HepG2 (cell line): Measurements from ENCODE around the gene CLDN9. TPM values are rescaled to one million over a fixed set of nuclear protein-coding genes. Genes with fewer than 3 reads are reported as not detected.
A peak's percentile ranks its signal among the peaks of the same experiment; 100 is the strongest.

ENCODE experiments used
- ATAC-seq: fragments of 200-7000 bp; cut with Tn5 transposase; 3 replicates; pipeline ENCODE4 v1.9.1; 2020; ENCODE audit warnings: mild to moderate bottlenecking, moderate library complexity
- BruUV-seq: library from RNA; stranded (reverse); fragments of 400-500 nt; replicated peaks from 2 replicates; lab custom pipeline; 2021; lab: Mats Ljungman, UMichigan
- CTCF ChIA-PET: fragments of 300-600 bp; formaldehyde crosslinking; extraction: SDS; loops from one replicate; lab custom pipeline; 2021; ENCODE audit warnings: low total read pairs, inconsistent platforms, low intra/inter-chr PET ratio; lab: Yijun Ruan, JAX
- POLR2A ChIA-PET: fragments of 350-600 bp; sonication (Branson Sonifier 250); formaldehyde crosslinking; loops from one replicate; lab custom pipeline; 2020; ENCODE audit warnings: antibody characterized with exemption, inconsistent platforms; lab: Yijun Ruan, JAX
- DNase-seq: peaks from one replicate; pipeline ENCODE4 v3.0.0-alpha.2; 2015; ENCODE audit warnings: low spot score
- FAIRE-seq: peaks from 3 replicates; lab custom pipeline; 2011; peaks lifted over from hg19 to GRCh38; lab: Jason Lieb, UNC
- H2AFZ ChIP-seq: one replicate; pipeline ENCODE4 v1.6.1; 2011; ENCODE audit warnings: low read length, inconsistent platforms
- H3K27ac ChIP-seq: fragments of 300-600 bp; 3 replicates; pipeline ENCODE4 v1.8.0; 2011; ENCODE audit warnings: mixed run types, mild to moderate bottlenecking, mixed read lengths, low read length, inconsistent platforms; ENCODE audit not compliant: insufficient read depth; ENCODE audit errors: extremely low read length
- H3K27me3 ChIP-seq, 2 experiments: fragments of 200-600 bp in 1 of 2; 2 replicates in 1 of 2; 3 replicates in 1 of 2; pipeline versions ENCODE4 v1.6.0 to v1.8.0; 2011; ENCODE audit warnings: low read length in 2 of 2, mild to moderate bottlenecking in 2 of 2, moderate library complexity in 2 of 2, inconsistent platforms in 1 of 2; ENCODE audit not compliant: insufficient read depth in 2 of 2, control insufficient read depth in 1 of 2
- H3K36me3 ChIP-seq, 2 experiments: fragments of 200-600 bp in 1 of 2; replicated peaks in 1 of 2; 2 replicates in 1 of 2; 3 replicates in 1 of 2; pipeline versions ENCODE4 v1.5.1 to v1.8.0; 2011; ENCODE audit warnings: low read length in 2 of 2, inconsistent platforms in 1 of 2; ENCODE audit not compliant: insufficient read depth in 2 of 2, control insufficient read depth in 1 of 2
- H3K4me1 ChIP-seq: 2 replicates; pipeline ENCODE4 v1.5.1; 2012; ENCODE audit warnings: low read length, inconsistent platforms; ENCODE audit not compliant: insufficient read depth
- H3K4me2 ChIP-seq: 2 replicates; pipeline ENCODE4 v1.6.0; 2011; ENCODE audit warnings: low read depth, low read length, inconsistent platforms
- H3K4me3 ChIP-seq, 3 experiments: fragments of 200-600 bp in 1 of 3; sonication (generic), shearing (Covaris generic) in 1 of 3; replicated peaks in 1 of 3; 2 replicates each; pipeline ENCODE4 v1.5.1; 2011 to 2016; ENCODE audit warnings: low read length in 3 of 3, inconsistent platforms in 2 of 3, low read depth in 2 of 3, mild to moderate bottlenecking in 2 of 3, control low read depth in 1 of 3, mixed read lengths in 1 of 3; ENCODE audit not compliant: insufficient read depth in 1 of 3
- H3K79me2 ChIP-seq: one replicate; pipeline ENCODE4 v1.6.1; 2011; ENCODE audit warnings: low read length, inconsistent platforms; ENCODE audit not compliant: insufficient read depth
- H3K9ac ChIP-seq: 2 replicates; pipeline ENCODE4 v1.6.0; 2011; ENCODE audit warnings: mild to moderate bottlenecking, low read depth, low read length, inconsistent platforms; ENCODE audit not compliant: insufficient read depth
- H3K9me3 ChIP-seq: 2 replicates; pipeline ENCODE4 v1.5.1; 2012; ENCODE audit warnings: mild to moderate bottlenecking, low read length
- H4K20me1 ChIP-seq: 2 replicates; pipeline ENCODE4 v1.6.0; 2011; ENCODE audit warnings: inconsistent platforms, mild to moderate bottlenecking, low read length, moderate library complexity; ENCODE audit not compliant: insufficient read depth
- DPF2 ChIP-seq: sonication (generic); formaldehyde crosslinking; IDR thresholded peaks from 2 replicates; pipeline ENCODE4 v1.4.0; 2020; ENCODE audit warnings: mild to moderate bottlenecking, low read depth, missing genetic modification reagents, borderline replicate concordance
- FOXJ3 ChIP-seq: sonication (generic); formaldehyde crosslinking; IDR thresholded peaks from 2 replicates; pipeline ENCODE4 v1.4.0; 2020; ENCODE audit warnings: missing genetic modification reagents, mild to moderate bottlenecking, borderline replicate concordance
- FOXP1 ChIP-seq, 2 experiments: fragments of 450-650 bp in 1 of 2; IDR thresholded peaks; 2 replicates each; pipeline ENCODE4 v1.6.1; 2017 to 2018; ENCODE audit warnings: antibody characterized with exemption in 1 of 2
- JDP2 ChIP-seq: sonication (generic); formaldehyde crosslinking; IDR thresholded peaks from 2 replicates; pipeline ENCODE4 v1.8.1; 2022; ENCODE audit warnings: missing genetic modification reagents, borderline replicate concordance
- MTF2 ChIP-seq: sonication (generic); formaldehyde crosslinking; IDR thresholded peaks from 2 replicates; pipeline ENCODE4 v1.5.0; 2020; ENCODE audit warnings: missing genetic modification reagents, borderline replicate concordance
- MYC ChIP-seq: sonication (generic); formaldehyde crosslinking; IDR thresholded peaks from 2 replicates; pipeline ENCODE4 v1.9.0; 2021; ENCODE audit warnings: missing genetic modification reagents, borderline replicate concordance
- PCBP2 ChIP-seq: fragments of 200-400 bp; formaldehyde crosslinking; optimal IDR thresholded peaks from 2 replicates; pipeline ENCODE3; 2018; ENCODE audit warnings: low read length, low read depth; ENCODE audit not compliant: poor library complexity, severe bottlenecking
- PRMT3 ChIP-seq: sonication (generic); formaldehyde crosslinking; IDR thresholded peaks from 2 replicates; pipeline ENCODE4 v1.8.1; 2022; ENCODE audit warnings: low read depth, mild to moderate bottlenecking, moderate library complexity, missing genetic modification reagents, borderline replicate concordance
- ZNF770 ChIP-seq: sonication (generic); formaldehyde crosslinking; IDR thresholded peaks from 2 replicates; pipeline ENCODE4 v1.5.0; 2020; ENCODE audit warnings: mild to moderate bottlenecking, missing genetic modification reagents
- ZNF776 ChIP-seq: sonication (generic); formaldehyde crosslinking; IDR thresholded peaks from 2 replicates; pipeline ENCODE4 v1.4.0; 2020; ENCODE audit warnings: mild to moderate bottlenecking, missing genetic modification reagents
- ZSCAN30 ChIP-seq: sonication (generic); formaldehyde crosslinking; IDR thresholded peaks from 2 replicates; pipeline ENCODE4 v1.5.0; 2020; ENCODE audit warnings: mild to moderate bottlenecking, missing genetic modification reagents
- WGBS: methylation state at CpG from one replicate; pipeline ENCODE4 v1.1.6; 2017; ENCODE audit warnings: low lambda C conversion rate; 5-methylcytosine and 5-hydroxymethylcytosine counted together
- in situ Hi-C: cut with HindIII; loops from 2 replicates; pipeline ENCODE4 v1.10.0; 2017; ENCODE audit warnings: low pct_unique_long_range_greater_than_20kb; ENCODE audit not compliant: extremely low pct_ligation_motif_present
- intact Hi-C: fragments of 100-400 bp; cut with micrococcal nuclease; formaldehyde crosslinking; loops from one replicate; pipeline ENCODE4 v1.10.0; 2022; ENCODE audit not compliant: unreplicated experiment
- polyA plus RNA-seq, 8 experiments: library from polyadenylated mRNA; depleted of rRNA in 3 of 8; stranded (reverse) in 7 of 8; unstranded in 1 of 8; fragments of >200 nt; fragmentation: Illumina TruSeq in 4 of 8; extraction: Trizol in 4 of 8; gene quantifications; 2 replicates each; pipeline versions ENCODE4 v1.2.1 to v1.2.3, GENCODE V29; 2011 to 2016; ENCODE audit warnings: low read depth in 4 of 8, missing spikeins in 1 of 8, mixed read lengths in 1 of 8; ENCODE audit not compliant: insufficient read depth in 1 of 8
- total RNA-seq, 5 experiments: library from RNA; depleted of rRNA; stranded (reverse); fragments of >200 nt; fragmentation: Illumina TruSeq; extraction: Trizol; gene quantifications; 2 replicates each; pipeline ENCODE4 v1.2.3, GENCODE V29; 2016; ENCODE audit warnings: low read depth in 1 of 5
- TF ChIP-seq, protein P1 (sequence below): sonication (generic); formaldehyde crosslinking; IDR thresholded peaks from 2 replicates; pipeline ENCODE4 v1.4.0; 2020; ENCODE audit warnings: missing genetic modification reagents
- TF ChIP-seq, protein P2 (sequence below): IDR thresholded peaks from 2 replicates; pipeline ENCODE4 v1.4.0; 2020; ENCODE audit warnings: mild to moderate bottlenecking, missing genetic modification reagents

The CLDN9 gene
- total and polyA plus RNA-seq, 2 of the 13 experiments (the other 11 are each of a cell fraction or from before 2014, with no cell fraction given) = 0.15 to 0.26 TPM

GRCh38 chr16:2969545-2970521, 42.9 kb upstream of the CLDN9 start (continued):
- TF ChIP-seq MYC (peak; percentile 63; the same call in 1 of the 2 replicates), DPF2 (no peak), ZNF770 (CRISPR knock-in tag) (peak; percentile 65; the same call in 1 of the 2 replicates), JDP2 (CRISPR knock-in tag) (no peak), MTF2 (CRISPR knock-in tag) (no peak)
- TF ChIP-seq, protein P1, sequence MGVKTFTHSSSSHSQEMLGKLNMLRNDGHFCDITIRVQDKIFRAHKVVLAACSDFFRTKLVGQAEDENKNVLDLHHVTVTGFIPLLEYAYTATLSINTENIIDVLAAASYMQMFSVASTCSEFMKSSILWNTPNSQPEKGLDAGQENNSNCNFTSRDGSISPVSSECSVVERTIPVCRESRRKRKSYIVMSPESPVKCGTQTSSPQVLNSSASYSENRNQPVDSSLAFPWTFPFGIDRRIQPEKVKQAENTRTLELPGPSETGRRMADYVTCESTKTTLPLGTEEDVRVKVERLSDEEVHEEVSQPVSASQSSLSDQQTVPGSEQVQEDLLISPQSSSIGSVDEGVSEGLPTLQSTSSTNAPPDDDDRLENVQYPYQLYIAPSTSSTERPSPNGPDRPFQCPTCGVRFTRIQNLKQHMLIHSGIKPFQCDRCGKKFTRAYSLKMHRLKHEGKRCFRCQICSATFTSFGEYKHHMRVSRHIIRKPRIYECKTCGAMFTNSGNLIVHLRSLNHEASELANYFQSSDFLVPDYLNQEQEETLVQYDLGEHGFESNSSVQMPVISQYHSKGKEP (CRISPR knock-in tag) = no peak

DNA sequence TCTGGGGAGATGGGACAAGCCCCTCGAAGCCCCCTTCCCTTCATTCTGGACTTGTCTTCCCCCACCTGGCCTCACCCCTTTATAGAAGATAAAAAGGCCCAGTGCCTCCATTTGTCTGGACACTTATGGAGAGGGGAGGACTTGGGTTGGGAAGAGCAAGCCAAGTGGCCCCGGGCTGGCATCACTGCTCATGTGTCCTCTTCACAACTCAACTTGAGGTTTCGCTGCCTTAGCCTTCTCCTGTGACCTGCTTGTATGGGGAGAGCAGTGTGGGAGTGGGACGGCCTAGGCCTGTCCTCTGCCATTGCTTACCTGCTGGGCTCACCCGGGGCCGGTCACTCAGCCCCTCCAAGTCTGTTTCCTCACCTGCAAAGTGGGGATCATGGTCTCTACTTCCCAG, 42.2 kb upstream of the CLDN9 start:
- FAIRE-seq (no peak), DNase-seq (no peak), ATAC-seq (no peak)
- POLR2A ChIA-PET = interaction anchor here (0.8 to 2.4 kb wide), 8 partner anchors 8 to 89 kb away, joined by 3 to 31 read pairs (median 6); partner anchors contain the start of genes HCFC1R1, PKMYT1, THOC6 and TNFRSF12A
- H3K4me3 ChIP-seq = peak overlapping the region; percentile 86 to 91 (median 91)
- no peaks in the 10 kb centered on the region; a peak in 1 of 5 replicates for H3K27me3 ChIP-seq
- peak overlapping the region; percentile 80 for H3K9ac ChIP-seq
- no peaks in the 10 kb centered on the region for H3K9me3 ChIP-seq
- no CpG with 5 or more reads among the region's 6 CpGs for WGBS
- intact Hi-C loops (no loop called here), in situ Hi-C loops (no loop called here)
- H4K20me1 ChIP-seq = no peaks in the 10 kb centered on the region
- H3K4me1 ChIP-seq = peaks cover 17% of the 10 kb centered on the region
- TSS peak; percentile 51 for BruUV-seq
- peaks cover 8% of the 10 kb centered on the region for H3K79me2 ChIP-seq
- H3K4me2 ChIP-seq = peak overlapping the region; percentile 86
- peaks cover 0 to 9% of the 10 kb centered on the region in 2 experiments; a peak in 1 of 5 replicates for H3K36me3 ChIP-seq
- no peak overlapping the region for H2AFZ ChIP-seq
- CTCF ChIA-PET = interaction anchor here (1.2 kb wide), 1 partner anchor 9 kb away, joined by 3 read pairs; no protein-coding TSS in a partner anchor
- H3K27ac ChIP-seq = peak overlapping the region; percentile 76
- TF ChIP-seq ZSCAN30 (CRISPR knock-in tag) (no peak), FOXJ3 (no peak), ZNF776 (CRISPR knock-in tag) (no peak), FOXP1 (IDR thresholded peaks at IDR 0.05) (no peak), FOXP1 (CRISPR knock-in tag; IDR thresholded peaks at IDR 0.05) (no peak), PRMT3 (CRISPR knock-in tag) (no peak), PCBP2 (no peak)
- TF ChIP-seq, protein P2, sequence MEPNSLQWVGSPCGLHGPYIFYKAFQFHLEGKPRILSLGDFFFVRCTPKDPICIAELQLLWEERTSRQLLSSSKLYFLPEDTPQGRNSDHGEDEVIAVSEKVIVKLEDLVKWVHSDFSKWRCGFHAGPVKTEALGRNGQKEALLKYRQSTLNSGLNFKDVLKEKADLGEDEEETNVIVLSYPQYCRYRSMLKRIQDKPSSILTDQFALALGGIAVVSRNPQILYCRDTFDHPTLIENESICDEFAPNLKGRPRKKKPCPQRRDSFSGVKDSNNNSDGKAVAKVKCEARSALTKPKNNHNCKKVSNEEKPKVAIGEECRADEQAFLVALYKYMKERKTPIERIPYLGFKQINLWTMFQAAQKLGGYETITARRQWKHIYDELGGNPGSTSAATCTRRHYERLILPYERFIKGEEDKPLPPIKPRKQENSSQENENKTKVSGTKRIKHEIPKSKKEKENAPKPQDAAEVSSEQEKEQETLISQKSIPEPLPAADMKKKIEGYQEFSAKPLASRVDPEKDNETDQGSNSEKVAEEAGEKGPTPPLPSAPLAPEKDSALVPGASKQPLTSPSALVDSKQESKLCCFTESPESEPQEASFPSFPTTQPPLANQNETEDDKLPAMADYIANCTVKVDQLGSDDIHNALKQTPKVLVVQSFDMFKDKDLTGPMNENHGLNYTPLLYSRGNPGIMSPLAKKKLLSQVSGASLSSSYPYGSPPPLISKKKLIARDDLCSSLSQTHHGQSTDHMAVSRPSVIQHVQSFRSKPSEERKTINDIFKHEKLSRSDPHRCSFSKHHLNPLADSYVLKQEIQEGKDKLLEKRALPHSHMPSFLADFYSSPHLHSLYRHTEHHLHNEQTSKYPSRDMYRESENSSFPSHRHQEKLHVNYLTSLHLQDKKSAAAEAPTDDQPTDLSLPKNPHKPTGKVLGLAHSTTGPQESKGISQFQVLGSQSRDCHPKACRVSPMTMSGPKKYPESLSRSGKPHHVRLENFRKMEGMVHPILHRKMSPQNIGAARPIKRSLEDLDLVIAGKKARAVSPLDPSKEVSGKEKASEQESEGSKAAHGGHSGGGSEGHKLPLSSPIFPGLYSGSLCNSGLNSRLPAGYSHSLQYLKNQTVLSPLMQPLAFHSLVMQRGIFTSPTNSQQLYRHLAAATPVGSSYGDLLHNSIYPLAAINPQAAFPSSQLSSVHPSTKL (CRISPR knock-in tag) = no peak
